ENCODE measurements around the gene EXOC6. TPM values are rescaled to one million over a fixed set of nuclear protein-coding genes. Genes with fewer than 3 reads are reported as not detected.
"Not testable (repeated sequence)": the region's sequence is repeated elsewhere in the genome, so short reads cannot be mapped to it uniquely, and the experiment has no call there.

Gene EXOC6
- polyA plus RNA-seq, 4 donors = 6.7 to 17.5 (median 9.6) TPM

GRCh38 chr10:93088466-93088865 lies 240.1 kb downstream of the EXOC6 start:
- WGBS, 3 donors = 72 to 84% (median 79%) methylated on average over 4 of the region's 4 CpGs
- FAIRE-seq = no peak
- no peak overlapping the region for H3K4me3 ChIP-seq (ENCODE audit: low read depth in 1 of 3, low read length in 3 of 3)
- no peaks in the 10 kb centered on the region for H3K4me1 ChIP-seq (ENCODE audit: control insufficient read depth in 3 of 3, insufficient read depth in 2 of 3, low read depth in 1 of 3, low read length in 2 of 3)
- no peak overlapping the region for H3K27ac ChIP-seq (ENCODE audit: low read depth in 1 of 3, low read length in 2 of 3)
- H3K27me3 ChIP-seq (ENCODE audit: control insufficient read depth in 3 of 3, insufficient read depth in 3 of 3, low read length in 3 of 3) = no peaks in the 10 kb centered on the region
- no peak for DNase-seq
- no peaks in the 10 kb centered on the region for H3K36me3 ChIP-seq (ENCODE audit: control insufficient read depth in 3 of 3, insufficient read depth in 2 of 3, low read depth in 1 of 3, low read length in 3 of 3)
- no peaks in the 10 kb centered on the region for H3K9me3 ChIP-seq (ENCODE audit: control insufficient read depth in 2 of 2, insufficient read depth in 1 of 2, low read depth in 1 of 2, low read length in 1 of 2)

DNA sequence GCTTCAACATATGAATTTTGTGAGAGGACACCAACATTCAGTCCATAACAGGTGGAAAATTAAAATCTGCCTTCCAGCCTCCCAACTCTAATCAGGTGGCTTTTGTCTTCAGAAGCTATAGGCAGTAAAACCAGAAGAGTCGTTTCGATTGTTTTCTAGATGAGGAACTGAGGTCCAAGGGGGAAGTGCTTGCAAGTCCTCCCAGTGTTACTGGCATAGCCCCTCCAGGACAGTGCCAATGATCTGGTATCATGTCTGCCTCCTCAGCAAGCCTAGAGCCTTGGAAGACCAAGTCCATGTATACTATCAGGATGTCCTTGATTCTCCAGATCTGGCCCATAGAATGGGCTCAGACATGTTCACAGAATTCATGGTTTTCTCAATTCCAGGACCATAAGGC lies 242.3 kb downstream of the EXOC6 start:
- Histone ChIP-seq H3K27ac (ENCODE audit: low read depth in 1 of 3, low read length in 2 of 3) (no peak overlapping the region), H3K9me3 (ENCODE audit: control insufficient read depth in 2 of 2, insufficient read depth in 1 of 2, low read depth in 1 of 2, low read length in 1 of 2) (no peaks in the 10 kb centered on the region), H3K27me3 (ENCODE audit: control insufficient read depth in 3 of 3, insufficient read depth in 3 of 3, low read length in 3 of 3) (no peaks in the 10 kb centered on the region), H3K4me3 (ENCODE audit: low read depth in 1 of 3, low read length in 3 of 3) (no peak overlapping the region), H3K36me3 (ENCODE audit: control insufficient read depth in 3 of 3, insufficient read depth in 2 of 3, low read depth in 1 of 3, low read length in 3 of 3) (no peaks in the 10 kb centered on the region), H3K4me1 (ENCODE audit: control insufficient read depth in 3 of 3, insufficient read depth in 2 of 3, low read depth in 1 of 3, low read length in 2 of 3) (no peaks in the 10 kb centered on the region)
- FAIRE-seq = no peak
- WGBS, 3 donors = 74 to 90% (median 79%) methylated on average over 2 of the region's 2 CpGs
- DNase-seq = no peak

GRCh38 chr10:93091960-93092359 lies 243.6 kb downstream of the EXOC6 start:
- Histone ChIP-seq H3K27me3 (ENCODE audit: control insufficient read depth in 3 of 3, insufficient read depth in 3 of 3, low read length in 3 of 3) (no peaks in the 10 kb centered on the region), H3K36me3 (ENCODE audit: control insufficient read depth in 3 of 3, insufficient read depth in 2 of 3, low read depth in 1 of 3, low read length in 3 of 3) (no peaks in the 10 kb centered on the region), H3K27ac (ENCODE audit: low read depth in 1 of 3, low read length in 2 of 3) (no peak overlapping the region), H3K4me1 (ENCODE audit: control insufficient read depth in 3 of 3, insufficient read depth in 2 of 3, low read depth in 1 of 3, low read length in 2 of 3) (peaks cover 0 to 3% (median 0%) of the 10 kb centered on the region in 3 donors), H3K9me3 (ENCODE audit: control insufficient read depth in 2 of 2, insufficient read depth in 1 of 2, low read depth in 1 of 2, low read length in 1 of 2) (no peaks in the 10 kb centered on the region), H3K4me3 (ENCODE audit: low read depth in 1 of 3, low read length in 3 of 3) (no peak overlapping the region)
- FAIRE-seq (no peak), DNase-seq (no peak)
- 89 to 97% (median 96%) methylated on average over 3 of the region's 3 CpGs for WGBS, 3 donors

- H3K9me3 ChIP-seq (ENCODE audit: control insufficient read depth in 2 of 2, insufficient read depth in 1 of 2, low read depth in 1 of 2, low read length in 1 of 2) = no peaks in the 10 kb centered on the region
- 55 to 78% (median 56%) methylated on average over 1 of the region's 1 CpG for WGBS, 3 donors
- no peaks in the 10 kb centered on the region for H3K36me3 ChIP-seq (ENCODE audit: control insufficient read depth in 3 of 3, insufficient read depth in 2 of 3, low read depth in 1 of 3, low read length in 3 of 3)
- no peak overlapping the region for H3K27ac ChIP-seq (ENCODE audit: low read depth in 1 of 3, low read length in 2 of 3)
- DNase-seq (no peak), FAIRE-seq (no peak)
- H3K4me1 ChIP-seq (ENCODE audit: control insufficient read depth in 3 of 3, insufficient read depth in 2 of 3, low read depth in 1 of 3, low read length in 2 of 3) = peaks cover 0 to 3% (median 0%) of the 10 kb centered on the region in 3 donors
- H3K4me3 ChIP-seq (ENCODE audit: low read depth in 1 of 3, low read length in 3 of 3) = no peak overlapping the region
- no peaks in the 10 kb centered on the region for H3K27me3 ChIP-seq (ENCODE audit: control insufficient read depth in 3 of 3, insufficient read depth in 3 of 3, low read length in 3 of 3)
Observed at GRCh38 chr10:93095225-93095624, 246.9 kb downstream of the EXOC6 start.

- H3K27me3 ChIP-seq (ENCODE audit: control insufficient read depth in 3 of 3, insufficient read depth in 3 of 3, low read length in 3 of 3) = no peaks in the 10 kb centered on the region
- peaks cover 0 to 3% (median 0%) of the 10 kb centered on the region in 3 donors for H3K4me1 ChIP-seq (ENCODE audit: control insufficient read depth in 3 of 3, insufficient read depth in 2 of 3, low read depth in 1 of 3, low read length in 2 of 3)
- FAIRE-seq = no peak
- DNase-seq = no peak
- WGBS, 3 donors = 80 to 86% (median 80%) methylated on average over 4 to 5 of the region's 5 CpGs
- no peaks in the 10 kb centered on the region for H3K9me3 ChIP-seq (ENCODE audit: control insufficient read depth in 2 of 2, insufficient read depth in 1 of 2, low read depth in 1 of 2, low read length in 1 of 2)
- no peak overlapping the region for H3K27ac ChIP-seq (ENCODE audit: low read depth in 1 of 3, low read length in 2 of 3)
- no peaks in the 10 kb centered on the region for H3K36me3 ChIP-seq (ENCODE audit: control insufficient read depth in 3 of 3, insufficient read depth in 2 of 3, low read depth in 1 of 3, low read length in 3 of 3)
- H3K4me3 ChIP-seq (ENCODE audit: low read depth in 1 of 3, low read length in 3 of 3) = no peak overlapping the region
Observed at GRCh38 chr10:93096901-93097300, 248.6 kb downstream of the EXOC6 start.

DNA sequence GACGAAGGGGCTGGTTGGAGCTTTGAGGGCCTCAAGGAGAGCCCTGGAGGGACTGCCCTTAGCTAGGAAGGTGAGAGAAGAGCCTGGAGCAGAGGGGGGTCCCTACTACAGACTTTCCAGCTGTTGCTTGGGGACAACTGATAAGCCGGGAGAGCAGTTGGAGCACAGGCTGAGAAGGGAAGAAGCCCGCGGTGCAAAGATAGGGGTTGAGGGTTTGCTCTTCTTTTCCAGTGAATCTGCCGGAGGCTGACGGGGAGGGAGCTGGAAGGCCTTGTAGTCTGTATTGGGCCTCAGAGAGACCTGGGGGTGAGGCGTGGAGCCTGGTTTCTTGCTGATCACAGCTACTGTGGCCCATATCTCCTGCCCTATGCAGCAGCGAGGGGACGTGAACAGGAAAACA lies 249.1 kb downstream of the EXOC6 start:
- no peak for FAIRE-seq
- 81 to 83% (median 81%) methylated on average over 9 of the region's 9 CpGs for WGBS, 3 donors

DNA sequence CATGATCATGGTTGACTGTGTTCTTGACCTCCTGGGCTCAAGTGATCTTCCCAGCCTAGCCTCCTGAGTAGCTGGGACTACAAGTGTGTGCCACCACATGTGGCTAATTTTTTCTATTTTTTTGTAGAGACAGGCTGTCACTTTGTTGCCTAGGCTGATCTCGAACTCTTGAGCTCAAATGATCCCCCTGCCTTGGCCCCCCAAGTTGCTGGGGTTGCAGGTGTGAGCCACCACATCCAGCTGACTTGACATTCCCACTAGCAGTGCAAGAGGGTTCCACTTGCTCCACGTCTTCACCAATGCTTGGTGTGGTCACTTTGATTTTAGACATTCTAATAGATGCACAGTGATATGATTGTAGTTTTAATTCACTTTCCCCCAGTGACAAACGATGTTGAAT lies 250.5 kb downstream of the EXOC6 start:
- Histone ChIP-seq H3K9me3 (ENCODE audit: control insufficient read depth in 2 of 2, insufficient read depth in 1 of 2, low read depth in 1 of 2, low read length in 1 of 2) (no peaks in the 10 kb centered on the region), H3K36me3 (ENCODE audit: control insufficient read depth in 3 of 3, insufficient read depth in 2 of 3, low read depth in 1 of 3, low read length in 3 of 3) (no peaks in the 10 kb centered on the region), H3K27me3 (ENCODE audit: control insufficient read depth in 3 of 3, insufficient read depth in 3 of 3, low read length in 3 of 3) (no peaks in the 10 kb centered on the region), H3K4me1 (ENCODE audit: control insufficient read depth in 3 of 3, insufficient read depth in 2 of 3, low read depth in 1 of 3, low read length in 2 of 3) (peaks cover 0 to 3% (median 0%) of the 10 kb centered on the region in 3 donors), H3K4me3 (ENCODE audit: low read depth in 1 of 3, low read length in 3 of 3) (no peak overlapping the region), H3K27ac (ENCODE audit: low read depth in 1 of 3, low read length in 2 of 3) (no peak overlapping the region)
- FAIRE-seq (no peak), DNase-seq (no peak)
- 74 to 80% (median 79%) methylated on average over 3 of the region's 3 CpGs for WGBS, 3 donors

More for the DNA sequence above, 249.1 kb downstream of the EXOC6 start:
- no peak overlapping the region for H3K4me3 ChIP-seq (ENCODE audit: low read depth in 1 of 3, low read length in 3 of 3)
- H3K36me3 ChIP-seq (ENCODE audit: control insufficient read depth in 3 of 3, insufficient read depth in 2 of 3, low read depth in 1 of 3, low read length in 3 of 3) = no peaks in the 10 kb centered on the region
- peaks cover 0 to 3% (median 0%) of the 10 kb centered on the region in 3 donors for H3K4me1 ChIP-seq (ENCODE audit: control insufficient read depth in 3 of 3, insufficient read depth in 2 of 3, low read depth in 1 of 3, low read length in 2 of 3)
- H3K9me3 ChIP-seq (ENCODE audit: control insufficient read depth in 2 of 2, insufficient read depth in 1 of 2, low read depth in 1 of 2, low read length in 1 of 2) = no peaks in the 10 kb centered on the region
- no peak overlapping the region for H3K27ac ChIP-seq (ENCODE audit: low read depth in 1 of 3, low read length in 2 of 3)
- DNase-seq = no peak
- H3K27me3 ChIP-seq (ENCODE audit: control insufficient read depth in 3 of 3, insufficient read depth in 3 of 3, low read length in 3 of 3) = no peaks in the 10 kb centered on the region

DNA sequence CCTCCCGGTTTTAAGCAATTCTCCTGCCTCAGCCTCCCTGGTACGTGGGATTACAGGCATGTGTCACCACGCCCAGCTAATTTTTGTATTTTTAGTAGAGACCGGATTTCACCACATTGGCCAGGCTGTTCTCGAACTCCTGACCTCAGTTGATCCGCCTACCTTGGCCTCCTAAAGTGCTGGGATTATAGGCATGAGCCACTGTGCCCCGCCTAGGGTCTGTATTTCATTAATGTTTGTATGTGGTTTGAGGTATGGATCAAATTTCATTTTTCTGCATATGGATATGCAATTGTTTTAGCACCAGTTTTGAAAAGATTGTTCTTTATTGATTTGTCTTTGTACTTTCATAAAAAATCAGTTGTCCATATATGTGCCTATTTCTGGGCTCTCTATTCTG lies 251.3 kb downstream of the EXOC6 start:
- DNase-seq (no peak), FAIRE-seq (no peak)
- 81 to 89% (median 87%) methylated on average over 7 of the region's 7 CpGs for WGBS, 3 donors
- Histone ChIP-seq H3K4me3 (ENCODE audit: low read depth in 1 of 3, low read length in 3 of 3) (no peak overlapping the region), H3K27ac (ENCODE audit: low read depth in 1 of 3, low read length in 2 of 3) (no peak overlapping the region), H3K27me3 (ENCODE audit: control insufficient read depth in 3 of 3, insufficient read depth in 3 of 3, low read length in 3 of 3) (no peaks in the 10 kb centered on the region), H3K36me3 (ENCODE audit: control insufficient read depth in 3 of 3, insufficient read depth in 2 of 3, low read depth in 1 of 3, low read length in 3 of 3) (no peaks in the 10 kb centered on the region), H3K4me1 (ENCODE audit: control insufficient read depth in 3 of 3, insufficient read depth in 2 of 3, low read depth in 1 of 3, low read length in 2 of 3) (peaks cover 0 to 3% (median 0%) of the 10 kb centered on the region in 3 donors), H3K9me3 (ENCODE audit: control insufficient read depth in 2 of 2, insufficient read depth in 1 of 2, low read depth in 1 of 2, low read length in 1 of 2) (no peaks in the 10 kb centered on the region)

GRCh38 chr10:93101148-93101547 lies 252.8 kb downstream of the EXOC6 start:
- H3K4me3 ChIP-seq (ENCODE audit: low read depth in 1 of 3, low read length in 3 of 3); FAIRE-seq; H3K27ac ChIP-seq (ENCODE audit: low read depth in 1 of 3, low read length in 2 of 3); H3K9me3 ChIP-seq (ENCODE audit: control insufficient read depth in 2 of 2, insufficient read depth in 1 of 2, low read depth in 1 of 2, low read length in 1 of 2); H3K27me3 ChIP-seq (ENCODE audit: control insufficient read depth in 3 of 3, insufficient read depth in 3 of 3, low read length in 3 of 3); H3K4me1 ChIP-seq (ENCODE audit: control insufficient read depth in 3 of 3, insufficient read depth in 2 of 3, low read depth in 1 of 3, low read length in 2 of 3); DNase-seq; H3K36me3 ChIP-seq (ENCODE audit: control insufficient read depth in 3 of 3, insufficient read depth in 2 of 3, low read depth in 1 of 3, low read length in 3 of 3): not testable (repeated sequence)
- 93 to 97% (median 93%) methylated on average over 3 of the region's 3 CpGs for WGBS, 3 donors

Data from small intestine (tissue), 7 donors.